ENCODE results near the gene SLC25A12.

GRCh38 chr2:171880774-171881173 lies 13.3 kb downstream of the SLC25A12 start:
- TF ChIP-seq FOXM1 (IDR thresholded peaks at IDR 0.05; ENCODE audit: borderline replicate concordance), result no peak
- TF ChIP-seq FOXA1 (IDR thresholded peaks at IDR 0.05), result no peak
- no peak for TF ChIP-seq SP1 (IDR thresholded peaks at IDR 0.05)
- TF ChIP-seq PKNOX1 (IDR thresholded peaks at IDR 0.05), result no peak
- no peak for TF ChIP-seq SUZ12 (IDR thresholded peaks at IDR 0.05)
- no peak for TF ChIP-seq ELF4 (IDR thresholded peaks at IDR 0.05)

All from HEK293T (cell line).